Colonic mucosa (tissue), 4 donors: ENCODE results near the gene OVOL3. TPM values are rescaled to one million over a fixed set of nuclear protein-coding genes. Genes with fewer than 3 reads are reported as not detected.
"Not testable (repeated sequence)": the region's sequence is repeated elsewhere in the genome, so short reads cannot be mapped to it uniquely, and the experiment has no call there.

Experiments
- DNase-seq: peaks from one replicate; pipeline ENCODE4 v3.0.0-alpha.2; 2020
- H3K27ac ChIP-seq: fragments of 200-600 bp; one replicate; pipeline ENCODE4 v1.8.0; 2021
- H3K27me3 ChIP-seq: fragments of 200-600 bp; one replicate; pipeline ENCODE4 v1.8.0; 2021
- H3K36me3 ChIP-seq: fragments of 200-600 bp; one replicate; pipeline ENCODE4 v1.8.0; 2021
- H3K4me1 ChIP-seq: fragments of 200-600 bp; one replicate; pipeline ENCODE4 v1.8.0; 2021; ENCODE audit warnings: mild to moderate bottlenecking
- H3K4me3 ChIP-seq: fragments of 200-600 bp; one replicate; pipeline ENCODE4 v1.8.0; 2021
- H3K9ac ChIP-seq, 2 donors: one replicate each; pipeline ENCODE4 v1.7.0; 2013; ENCODE audit warnings: control low read depth in 2 of 2, low read depth in 2 of 2, low read length in 2 of 2
- H3K9me3 ChIP-seq: fragments of 200-600 bp; one replicate; pipeline ENCODE4 v1.8.0; 2021
- CTCF ChIP-seq: fragments of 200-600 bp; IDR thresholded peaks from one replicate; pipeline ENCODE4 v1.8.0; 2022; ENCODE audit warnings: antibody characterized with exemption, mild to moderate bottlenecking
- intact Hi-C: fragments of 100-400 bp; cut with DNase I; formaldehyde crosslinking; loops from one replicate; pipeline ENCODE4 v1.14.1; 2022
- total RNA-seq, 2 donors: library from RNA; stranded (reverse); fragmentation: NEBNext Ultra II Directional in 1 of 2; extraction: Animal tissue kit (Norgen Biotek cat#: 25700) in 1 of 2; gene quantifications; one replicate each; pipeline ENCODE4 v1.2.1, GENCODE V29; 2021
- donor health status: healthy.
- donor health status: DM: no; HTN: no; CAD: no.
- donor health status: DM: no; HTN: no; CAD: no.

Gene OVOL3
- total RNA-seq: not detected

GRCh38 chr19:36110487-36111199 is at the start of gene OVOL3:
OVOL3 (plus strand) TSS chr19:36111143; CDS start chr19:36111203, 60 bp downstream.
- no peak for DNase-seq
- peaks cover 8% of the 10 kb centered on the region for H3K4me1 ChIP-seq
- no peak for TF ChIP-seq CTCF
- H3K27me3 ChIP-seq: no peaks in the 10 kb centered on the region
- intact Hi-C loops: loop anchor here (10.0 kb wide), 2 partner anchors 56 to 96 kb away; partner anchors contain the start of genes ALKBH6, THAP8 and WDR62
- H3K4me3 ChIP-seq: no peak within 1 kb of the TSS
- H3K36me3 ChIP-seq: no peaks in the 10 kb centered on the region
- no peaks in the 10 kb centered on the region for H3K9me3 ChIP-seq
- no peak within 1 kb of the TSS for H3K27ac ChIP-seq
- peak within 1 kb of the TSS in 1 of 2 donors; percentile 20 for H3K9ac ChIP-seq

- no peaks in the 10 kb centered on the region for H3K4me1 ChIP-seq
- no peak for DNase-seq
- H3K27ac ChIP-seq: no peak overlapping the region
- no peak overlapping the region for H3K4me3 ChIP-seq
- H3K27me3 ChIP-seq: no peaks in the 10 kb centered on the region
- no peaks in the 10 kb centered on the region for H3K9me3 ChIP-seq
- H3K36me3 ChIP-seq: no peaks in the 10 kb centered on the region
- no peak overlapping the region for H3K9ac ChIP-seq
- no peak for TF ChIP-seq CTCF
- intact Hi-C loops: loop anchor here (10.0 kb wide), 1 partner anchor 113 kb away; no protein-coding TSS in a partner anchor
Measured at GRCh38 chr19:36061367-36061766, 49.6 kb upstream of the OVOL3 start.

GRCh38 chr19:36064826-36065225 is 46.1 kb upstream of the OVOL3 start:
- Histone ChIP-seq H3K27ac (no peak overlapping the region), H3K4me1 (no peaks in the 10 kb centered on the region), H3K4me3 (no peak overlapping the region), H3K27me3 (no peaks in the 10 kb centered on the region), H3K36me3 (no peaks in the 10 kb centered on the region), H3K9me3 (no peaks in the 10 kb centered on the region), H3K9ac (no peak overlapping the region)
- DNase-seq: no peak
- intact Hi-C loops: loop anchor here (10.0 kb wide), 1 partner anchor 110 kb away; no protein-coding TSS in a partner anchor
- TF ChIP-seq CTCF: no peak

- no peaks in the 10 kb centered on the region for H3K36me3 ChIP-seq
- no peak overlapping the region for H3K4me3 ChIP-seq
- no peaks in the 10 kb centered on the region for H3K27me3 ChIP-seq
- no peak for DNase-seq
- H3K4me1 ChIP-seq: no peaks in the 10 kb centered on the region
- TF ChIP-seq CTCF: no peak
- H3K27ac ChIP-seq: no peak overlapping the region
- no peak overlapping the region for H3K9ac ChIP-seq
- no peaks in the 10 kb centered on the region for H3K9me3 ChIP-seq
- intact Hi-C loops: loop anchor here (10.0 kb wide), 1 partner anchor 107 kb away; no protein-coding TSS in a partner anchor
Measured at GRCh38 chr19:36067681-36068080, 43.3 kb upstream of the OVOL3 start.

- intact Hi-C loops: loop anchor here (10.0 kb wide), 1 partner anchor 106 kb away; no protein-coding TSS in a partner anchor
- H3K4me3 ChIP-seq, H3K27ac ChIP-seq, H3K4me1 ChIP-seq, DNase-seq, H3K9ac ChIP-seq, H3K36me3 ChIP-seq, H3K9me3 ChIP-seq, H3K27me3 ChIP-seq: not testable (repeated sequence)
Measured at GRCh38 chr19:36068810-36069499, 42.0 kb upstream of the OVOL3 start.
